Urothelium cell line (cell line): Measurements from ENCODE around the gene HOXA11.

Experiments
- DNase-seq: peaks from one replicate; pipeline ENCODE4 v3.0.0; 2011; ENCODE audit warnings: low spot score, mixed read lengths
- FAIRE-seq: peaks from 2 replicates; lab custom pipeline; 2011; peaks lifted over from hg19 to GRCh38; lab: Jason Lieb, UNC

The HOXA11 gene

GRCh38 chr7:27185013-27185853 lies at the start of gene HOXA11:
HOXA11 (minus strand) TSS chr7:27185232; CDS start chr7:27185144, 88 bp downstream.
- DNase-seq (peak; percentile 83), FAIRE-seq (no peak)

GRCh38 chr7:27229448-27229847 lies 44.4 kb upstream of the HOXA11 start:
- DNase-seq (no peak), FAIRE-seq (no peak)

GRCh38 chr7:27224983-27225934 lies 40.2 kb upstream of the HOXA11 start:
- FAIRE-seq (no peak), DNase-seq (no peak)

- FAIRE-seq (no peak), DNase-seq (no peak)
These were observed 39.0 kb upstream of the HOXA11 start for GRCh38 chr7:27223941-27224575.

- FAIRE-seq (peak; percentile 69), DNase-seq (no peak)
These were observed 36.3 kb upstream of the HOXA11 start for GRCh38 chr7:27221201-27221797.

GRCh38 chr7:27220440-27220955 lies 35.5 kb upstream of the HOXA11 start:
- no peak for FAIRE-seq
- DNase-seq, result no peak

GRCh38 chr7:27219821-27220220 lies 34.8 kb upstream of the HOXA11 start:
- no peak for DNase-seq
- no peak for FAIRE-seq

GRCh38 chr7:27217951-27218350 lies 32.9 kb upstream of the HOXA11 start:
- no peak for FAIRE-seq

GRCh38 chr7:27215356-27215755 lies 30.3 kb upstream of the HOXA11 start:
- FAIRE-seq, result no peak
- no peak for DNase-seq

More at GRCh38 chr7:27217951-27218350, 32.9 kb upstream of the HOXA11 start:
- DNase-seq, result no peak

GRCh38 chr7:27214239-27214950 lies 29.4 kb upstream of the HOXA11 start:
- FAIRE-seq (no peak), DNase-seq (no peak)

- no peak for DNase-seq
- no peak for FAIRE-seq
These were observed 28.6 kb upstream of the HOXA11 start for GRCh38 chr7:27213433-27214238.

- DNase-seq (no peak), FAIRE-seq (no peak)
These were observed 27.7 kb upstream of the HOXA11 start for GRCh38 chr7:27212497-27213432.

- FAIRE-seq (no peak), DNase-seq (no peak)
These were observed 26.8 kb upstream of the HOXA11 start for GRCh38 chr7:27211764-27212204.

- no peak for FAIRE-seq
- no peak for DNase-seq
These were observed 26.0 kb upstream of the HOXA11 start for GRCh38 chr7:27211084-27211446.

GRCh38 chr7:27210441-27211083 lies 25.5 kb upstream of the HOXA11 start:
- DNase-seq, result peak; percentile 86
- FAIRE-seq, result peak; percentile 77

GRCh38 chr7:27209933-27210440 lies 25.0 kb upstream of the HOXA11 start:
- FAIRE-seq (no peak), DNase-seq (no peak)

- no peak for DNase-seq
- no peak for FAIRE-seq
These were observed 24.0 kb upstream of the HOXA11 start for GRCh38 chr7:27208998-27209397.
